SU-DHL-6 (cell line): ENCODE measurements around the gene NRF1.

Source experiments
- H2AFZ ChIP-seq: fragments of 200-600 bp; sonication (generic); 2 replicates; pipeline ENCODE4 v1.6.1; 2014; ENCODE audit warnings: low read depth, mild to moderate bottlenecking, moderate library complexity, mixed read lengths, antibody characterized with exemption, low read length; ENCODE audit not compliant: severe bottlenecking
- H3F3A ChIP-seq: fragments of 200-600 bp; shearing (Covaris generic); 2 replicates; pipeline ENCODE4 v1.6.0; 2016; ENCODE audit warnings: antibody characterized with exemption, mild to moderate bottlenecking; ENCODE audit not compliant: insufficient read depth
- H3K27ac ChIP-seq: fragments of 200-600 bp; sonication (generic); 2 replicates; pipeline ENCODE4 v1.5.1; 2016; ENCODE audit warnings: low read depth, mild to moderate bottlenecking, low read length, moderate library complexity, mixed read lengths
- H3K27me3 ChIP-seq: fragments of 200-600 bp; sonication (generic), shearing (Covaris generic); 2 replicates; pipeline ENCODE4 v1.6.0; 2014; ENCODE audit warnings: mild to moderate bottlenecking, low read length
- H3K36me3 ChIP-seq: fragments of 200-600 bp; sonication (generic); 2 replicates; pipeline ENCODE4 v1.6.1; 2014; ENCODE audit warnings: mild to moderate bottlenecking, low read length, mixed read lengths
- H3K4me2 ChIP-seq: fragments of 300-600, 200-600 bp; shearing (Covaris generic), sonication (generic); 2 replicates; pipeline ENCODE4 v1.6.0; 2014; ENCODE audit warnings: low read length, low read depth, mild to moderate bottlenecking; ENCODE audit not compliant: poor library complexity, severe bottlenecking
- H3K4me3 ChIP-seq: fragments of 200-600 bp; sonication (generic); 2 replicates; pipeline ENCODE4 v1.5.1; 2014; ENCODE audit warnings: antibody characterized with exemption, low read length, mild to moderate bottlenecking, mixed read lengths; ENCODE audit not compliant: insufficient read depth, poor library complexity, severe bottlenecking
- H3K79me2 ChIP-seq: fragments of 200-600 bp; sonication (generic); 2 replicates; pipeline ENCODE4 v1.6.1; 2014; ENCODE audit warnings: mild to moderate bottlenecking, low read length, moderate library complexity; ENCODE audit not compliant: insufficient read depth
- H3K9ac ChIP-seq: fragments of 200-600 bp; sonication (generic); 2 replicates; pipeline ENCODE4 v1.7.0; 2014; ENCODE audit warnings: mild to moderate bottlenecking, low read length
- H3K9me2 ChIP-seq: fragments of 200-600 bp; sonication (generic); replicated peaks from 2 replicates; pipeline ENCODE4 v1.6.1; 2014; ENCODE audit warnings: low read length; ENCODE audit not compliant: insufficient read depth
- H3K9me3 ChIP-seq: fragments of 200-600 bp; sonication (generic); 2 replicates; pipeline ENCODE4 v1.6.1; 2014; ENCODE audit warnings: low read length, mixed read lengths; ENCODE audit not compliant: insufficient read depth
- H4K20me1 ChIP-seq: fragments of 200-600 bp; sonication (generic); 2 replicates; pipeline ENCODE4 v1.6.1; 2014; ENCODE audit warnings: low read depth, mild to moderate bottlenecking, antibody characterized with exemption, low read length, moderate library complexity, mixed read lengths
- CTCF ChIP-seq: fragments of 200-600 bp; sonication (generic); IDR thresholded peaks from one replicate; pipeline ENCODE4 v1.5.1; 2017; ENCODE audit warnings: antibody characterized with exemption, mild to moderate bottlenecking, low read length, moderate library complexity; ENCODE audit not compliant: insufficient read depth, poor library complexity, severe bottlenecking
- EZH2phosphoT487 ChIP-seq: fragments of 200-600 bp; sonication (generic), shearing (Covaris generic); conservative IDR thresholded peaks from 2 replicates; pipeline ENCODE4 v1.6.1; 2018; ENCODE audit warnings: mild to moderate bottlenecking, antibody characterized with exemption, low read length, moderate library complexity, mixed read lengths

Gene NRF1

GRCh38 chr7:129626896-129627295 is 15.4 kb downstream of the NRF1 start:
- H2AFZ ChIP-seq, result no peak overlapping the region
- TF ChIP-seq EZH2phosphoT487, result no peak
- no peak for TF ChIP-seq CTCF
- peaks cover 89% of the 10 kb centered on the region for H3K79me2 ChIP-seq
- no peaks in the 10 kb centered on the region; the same call in 1 of the 2 replicates for H4K20me1 ChIP-seq
- no peaks in the 10 kb centered on the region for H3K36me3 ChIP-seq
- no peaks in the 10 kb centered on the region for H3K9me2 ChIP-seq
- H3K27ac ChIP-seq, result no peak overlapping the region
- H3K4me2 ChIP-seq, result no peak overlapping the region
- no peak overlapping the region for H3K9ac ChIP-seq
- H3F3A ChIP-seq, result no peaks in the 10 kb centered on the region
- H3K9me3 ChIP-seq, result no peaks in the 10 kb centered on the region
- H3K27me3 ChIP-seq, result no peaks in the 10 kb centered on the region
- H3K4me3 ChIP-seq, result no peak overlapping the region

DNA sequence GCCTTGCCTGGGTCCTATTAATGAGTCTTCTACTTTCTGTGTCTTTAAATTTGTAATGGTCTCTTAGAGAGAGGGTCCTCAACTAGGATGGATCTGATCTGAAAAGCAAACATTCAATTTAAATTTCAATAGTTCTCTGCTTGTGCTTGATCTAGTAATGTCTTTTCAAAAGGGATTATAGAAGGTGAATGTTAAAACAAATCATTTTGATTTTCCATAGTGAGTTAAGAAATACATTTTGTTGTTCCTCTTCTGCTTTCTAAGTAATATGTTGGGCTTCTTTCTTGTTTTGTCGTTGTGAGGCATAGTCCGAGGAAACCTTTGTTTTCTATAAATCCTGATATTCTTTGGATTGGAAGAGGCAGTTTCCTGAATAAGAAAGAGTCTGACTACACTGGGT is 18.8 kb downstream of the NRF1 start:
- no peaks in the 10 kb centered on the region for H3K36me3 ChIP-seq
- no peaks in the 10 kb centered on the region for H3K9me3 ChIP-seq
- H3K9me2 ChIP-seq, result no peaks in the 10 kb centered on the region
- no peak overlapping the region for H3K4me2 ChIP-seq
- TF ChIP-seq CTCF, result no peak
- no peak for TF ChIP-seq EZH2phosphoT487
- peaks cover 84% of the 10 kb centered on the region for H3K79me2 ChIP-seq
- H3K27ac ChIP-seq, result no peak overlapping the region
- peaks cover 6% of the 10 kb centered on the region for H4K20me1 ChIP-seq
- no peaks in the 10 kb centered on the region for H3K27me3 ChIP-seq
- no peak overlapping the region for H3K9ac ChIP-seq
- H3F3A ChIP-seq, result 0 out of 2 replicates have a peak, but pooled peaks cover 3% of the 10 kb centered on the region
- no peak overlapping the region for H2AFZ ChIP-seq
- no peak overlapping the region for H3K4me3 ChIP-seq

GRCh38 chr7:129634361-129635034 is 23.0 kb downstream of the NRF1 start:
- H3K27me3 ChIP-seq, result no peaks in the 10 kb centered on the region
- no peak overlapping the region for H3K9ac ChIP-seq
- no peak overlapping the region for H3K4me3 ChIP-seq
- no peak overlapping the region for H3K4me2 ChIP-seq
- H3K36me3 ChIP-seq, result no peaks in the 10 kb centered on the region
- H3K27ac ChIP-seq, result no peak overlapping the region
- no peaks in the 10 kb centered on the region for H3K9me3 ChIP-seq
- 0 out of 2 replicates have a peak, but pooled peaks cover 3% of the 10 kb centered on the region for H3F3A ChIP-seq
- H4K20me1 ChIP-seq, result peaks cover 10% of the 10 kb centered on the region
- peaks cover 88% of the 10 kb centered on the region for H3K79me2 ChIP-seq
- H3K9me2 ChIP-seq, result no peaks in the 10 kb centered on the region
- no peak overlapping the region for H2AFZ ChIP-seq
- TF ChIP-seq CTCF (no peak), EZH2phosphoT487 (no peak)
